Spinal cord (tissue), 10 donors: Measurements from ENCODE around the gene TAS2R42. TPM values are rescaled to one million over a fixed set of nuclear protein-coding genes. Genes with fewer than 3 reads are reported as not detected.

Source experiments
- DNase-seq, 6 donors: peaks; one replicate each; pipeline versions ENCODE4 v3.0.0 to v3.0.0-alpha.2; 2013 to 2015; ENCODE audit warnings: low spot score in 6 of 6, low read depth in 4 of 6
- H3K27ac ChIP-seq: one replicate; pipeline ENCODE4 v1.5.1; 2013; ENCODE audit warnings: low read depth, low read length, control low read depth
- H3K27me3 ChIP-seq: one replicate; pipeline ENCODE4 v1.6.1; 2013; ENCODE audit warnings: low read length; ENCODE audit not compliant: control insufficient read depth, insufficient read depth
- H3K36me3 ChIP-seq: one replicate; pipeline ENCODE4 v1.6.1; 2013; ENCODE audit warnings: low read length; ENCODE audit not compliant: control insufficient read depth, insufficient read depth
- H3K4me1 ChIP-seq: one replicate; pipeline ENCODE4 v1.6.1; 2013; ENCODE audit warnings: low read length; ENCODE audit not compliant: control insufficient read depth, insufficient read depth
- H3K4me3 ChIP-seq: one replicate; pipeline ENCODE4 v1.5.1; 2013; ENCODE audit warnings: low read depth, low read length, control low read depth
- H3K9me3 ChIP-seq: one replicate; pipeline ENCODE4 v1.6.1; 2013; ENCODE audit warnings: low read length; ENCODE audit not compliant: control insufficient read depth, insufficient read depth
- WGBS: methylation state at CpG from one replicate; pipeline ENCODE4 v1.1.5; 2013; ENCODE audit warnings: missing lambda C conversion rate; ENCODE audit not compliant: insufficient coverage; 5-methylcytosine and 5-hydroxymethylcytosine counted together
- polyA plus RNA-seq, 2 donors: library from polyadenylated mRNA; unstranded; fragments of 120-200 nt; gene quantifications; one replicate each; pipeline ENCODE4 v1.2.1, GENCODE V29; 2013; ENCODE audit not compliant: insufficient read length in 2 of 2
- total RNA-seq, 2 donors: library from RNA; depleted of rRNA in 1 of 2; stranded (reverse); fragments of 120-200 nt in 1 of 2; fragments of >200 nt in 1 of 2; gene quantifications; one replicate each; pipeline versions ENCODE4 v1.2.3 to v1.2.4, GENCODE V29; 2013 to 2014
- donor health status: healthy.

Gene TAS2R42
- total and polyA plus RNA-seq, 4 donors: 0.23 TPM; not detected in 3

- H3K27ac ChIP-seq: no peak overlapping the region
- H3K9me3 ChIP-seq: no peaks in the 10 kb centered on the region
- no peaks in the 10 kb centered on the region for H3K4me1 ChIP-seq
- H3K4me3 ChIP-seq: no peak overlapping the region
- no CpG with 5 or more reads among the region's 2 CpGs for WGBS
- no peak for DNase-seq
- no peaks in the 10 kb centered on the region for H3K27me3 ChIP-seq
- no peaks in the 10 kb centered on the region for H3K36me3 ChIP-seq
Measured at GRCh38 chr12:11152725-11153124, 34.0 kb downstream of the TAS2R42 start.

- Histone ChIP-seq H3K9me3 (no peaks in the 10 kb centered on the region), H3K4me3 (no peak overlapping the region), H3K36me3 (no peaks in the 10 kb centered on the region), H3K4me1 (no peaks in the 10 kb centered on the region), H3K27me3 (no peaks in the 10 kb centered on the region), H3K27ac (no peak overlapping the region)
- no peak for DNase-seq
- 100% methylated on average over 1 of the region's 1 CpG for WGBS
Measured at GRCh38 chr12:11150832-11151231, 35.9 kb downstream of the TAS2R42 start.

GRCh38 chr12:11147420-11147819, 39.3 kb downstream of the TAS2R42 start:
- Histone ChIP-seq H3K4me1 (no peaks in the 10 kb centered on the region), H3K9me3 (peaks cover 3% of the 10 kb centered on the region), H3K36me3 (no peaks in the 10 kb centered on the region), H3K27me3 (no peaks in the 10 kb centered on the region), H3K4me3 (no peak overlapping the region), H3K27ac (no peak overlapping the region)
- no peak for DNase-seq
- WGBS: no CpG with 5 or more reads among the region's 1 CpG

GRCh38 chr12:11144297-11144696, 42.4 kb downstream of the TAS2R42 start:
- Histone ChIP-seq H3K27ac (no peak overlapping the region), H3K9me3 (peaks cover 3% of the 10 kb centered on the region), H3K36me3 (no peaks in the 10 kb centered on the region), H3K27me3 (no peaks in the 10 kb centered on the region), H3K4me3 (no peak overlapping the region), H3K4me1 (no peaks in the 10 kb centered on the region)
- DNase-seq: no peak
- 100% methylated on average over 5 of the region's 5 CpGs for WGBS

- no peaks in the 10 kb centered on the region for H3K36me3 ChIP-seq
- DNase-seq: no peak
- peaks cover 3% of the 10 kb centered on the region for H3K9me3 ChIP-seq
- no peaks in the 10 kb centered on the region for H3K27me3 ChIP-seq
- no peak overlapping the region for H3K4me3 ChIP-seq
- H3K27ac ChIP-seq: no peak overlapping the region
- WGBS: no CpG with 5 or more reads among the region's 2 CpGs
- H3K4me1 ChIP-seq: no peaks in the 10 kb centered on the region
Measured at GRCh38 chr12:11143352-11143751, 43.4 kb downstream of the TAS2R42 start.

- WGBS: no CpG with 5 or more reads among the region's 2 CpGs
- H3K4me1 ChIP-seq: no peaks in the 10 kb centered on the region
- H3K27ac ChIP-seq: no peak overlapping the region
- DNase-seq: no peak
- no peak overlapping the region for H3K4me3 ChIP-seq
- H3K27me3 ChIP-seq: no peaks in the 10 kb centered on the region
- no peaks in the 10 kb centered on the region for H3K9me3 ChIP-seq
- H3K36me3 ChIP-seq: no peaks in the 10 kb centered on the region
Measured at GRCh38 chr12:11136075-11136474, 50.7 kb downstream of the TAS2R42 start.

Other genes with a start within 250 kb of the TAS2R42 start
- gene TAS2R14, start 247.7 kb downstream of the TAS2R42 start, total RNA-seq: 10 to 100 TPM in 1 of 2 donors, 1 to 10 TPM in 1; 3.0 to 13.3 TPM
- gene TAS2R14, start 247.7 kb downstream of the TAS2R42 start, polyA plus RNA-seq: 1 to 10 TPM; 4.6 to 5.3 TPM
- 10 to 100 TPM in 1 of 2 donors, 1 to 10 TPM in 1; 3.9 to 10.9 TPM for gene TAS2R50, start 200.0 kb downstream of the TAS2R42 start, total RNA-seq
- gene TAS2R50, start 200.0 kb downstream of the TAS2R42 start, polyA plus RNA-seq: under 1 TPM in 1 of 2 donors, not detected in 1; 0.17 TPM
- gene TAS2R20, start 188.6 kb downstream of the TAS2R42 start, total RNA-seq: 10 to 100 TPM in 1 of 2 donors, 1 to 10 TPM in 1; 3.4 to 14.6 TPM
- 1 to 10 TPM; 2.1 to 2.6 TPM for gene TAS2R20, start 188.6 kb downstream of the TAS2R42 start, polyA plus RNA-seq
- gene TAS2R19, start 164.3 kb downstream of the TAS2R42 start, total RNA-seq: 10 to 100 TPM in 1 of 2 donors, 1 to 10 TPM in 1; 6.3 to 15.9 TPM
- gene TAS2R19, start 164.3 kb downstream of the TAS2R42 start, polyA plus RNA-seq: 1 to 10 TPM; 1.4 to 2.3 TPM
- gene TAS2R31, start 155.5 kb downstream of the TAS2R42 start, total RNA-seq: 10 to 100 TPM in 1 of 2 donors, 1 to 10 TPM in 1; 7.8 to 18.3 TPM
- gene TAS2R31, start 155.5 kb downstream of the TAS2R42 start, polyA plus RNA-seq: 1 to 10 TPM in 1 of 2 donors, under 1 TPM in 1; 0.82 to 1.6 TPM
- 1 to 10 TPM; 2.1 to 7.5 TPM for gene TAS2R46, start 124.6 kb downstream of the TAS2R42 start, total RNA-seq
- under 1 TPM in 1 of 2 donors, not detected in 1; 0.23 TPM for gene TAS2R46, start 124.6 kb downstream of the TAS2R42 start, polyA plus RNA-seq
- gene TAS2R43, start 94.6 kb downstream of the TAS2R42 start, total RNA-seq: 10 to 100 TPM in 1 of 2 donors, 1 to 10 TPM in 1; 3.4 to 10.8 TPM
- under 1 TPM; 0.42 to 0.63 TPM for gene TAS2R43, start 94.6 kb downstream of the TAS2R42 start, polyA plus RNA-seq
- gene TAS2R30, start 52.3 kb downstream of the TAS2R42 start, total RNA-seq: 10 to 100 TPM in 1 of 2 donors, 1 to 10 TPM in 1; 5.7 to 17.0 TPM
- under 1 TPM; 0.14 to 0.19 TPM for gene TAS2R30, start 52.3 kb downstream of the TAS2R42 start, polyA plus RNA-seq
- gene SMIM10L1, start 15.7 kb downstream of the TAS2R42 start, total RNA-seq: 10 to 100 TPM; 12.6 to 13.3 TPM
- 10 to 100 TPM; 19.8 to 22.6 TPM for gene SMIM10L1, start 15.7 kb downstream of the TAS2R42 start, polyA plus RNA-seq
- not detected for gene PRB3, start 82.8 kb upstream of the TAS2R42 start, total RNA-seq
- gene PRB3, start 82.8 kb upstream of the TAS2R42 start, polyA plus RNA-seq: under 1 TPM in 1 of 2 donors, not detected in 1; 0.32 TPM
- gene PRB4, start 123.5 kb upstream of the TAS2R42 start, total RNA-seq: not detected
- not detected for gene PRB4, start 123.5 kb upstream of the TAS2R42 start, polyA plus RNA-seq
- not detected for gene PRB2, start 208.6 kb upstream of the TAS2R42 start, total RNA-seq
- gene PRB2, start 208.6 kb upstream of the TAS2R42 start, polyA plus RNA-seq: not detected